Inflammatory macrophage treated with lipopolysaccharide for 1 hour (primary cell): Measurements from ENCODE around the gene HBEGF.
"Not testable (repeated sequence)": the region's sequence is repeated elsewhere in the genome, so short reads cannot be mapped to it uniquely, and the experiment has no call there.

Source experiments
- DNase-seq, 2 donors: peaks; one replicate each; pipeline ENCODE4 v3.0.0-alpha.2; 2020 to 2022

The HBEGF gene

GRCh38 chr5:140360681-140361479 is 14.5 kb upstream of the HBEGF start:
- DNase-seq: no peak

DNA sequence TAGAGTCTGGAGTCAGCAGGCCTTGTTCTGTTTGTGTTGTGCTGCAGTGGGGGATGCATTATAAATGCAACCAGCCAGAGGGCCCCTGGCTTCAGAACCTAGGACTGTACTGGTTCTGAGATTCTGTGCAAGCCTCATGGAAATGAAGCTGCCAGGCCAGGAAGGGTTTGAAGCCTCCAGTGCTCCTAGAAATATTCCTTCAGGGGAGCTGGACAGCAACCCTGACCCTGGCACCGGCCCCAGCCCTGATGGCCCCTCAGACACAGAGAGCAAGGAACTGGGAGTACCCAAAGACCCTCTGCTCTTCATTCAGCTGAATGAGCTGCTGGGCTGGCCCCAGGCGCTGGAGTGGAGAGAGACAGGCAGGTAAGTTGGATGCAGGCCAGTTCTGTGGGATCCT is 13.7 kb upstream of the HBEGF start, which contains the start of gene SLC4A9:
SLC4A9 (plus strand) TSS at position 94 of the 400 bp plus-strand sequence; CDS start at position 137, 43 bp downstream.
- DNase-seq: no peak

- DNase-seq: no peak
These were observed 12.4 kb upstream of the HBEGF start for GRCh38 chr5:140358738-140359310.

GRCh38 chr5:140357726-140358093 is 11.3 kb upstream of the HBEGF start:
- DNase-seq: peak; percentile 65 to 91

GRCh38 chr5:140356853-140357725 is 10.7 kb upstream of the HBEGF start:
- peak; percentile 22 to 40 for DNase-seq

- no peak for DNase-seq
These were observed 9.1 kb upstream of the HBEGF start for GRCh38 chr5:140355546-140355945.

GRCh38 chr5:140351609-140352334 is 5.4 kb upstream of the HBEGF start:
- peak; percentile 63 to 99 for DNase-seq

GRCh38 chr5:140349244-140349643 is 2.8 kb upstream of the HBEGF start:
- DNase-seq: no peak

DNA sequence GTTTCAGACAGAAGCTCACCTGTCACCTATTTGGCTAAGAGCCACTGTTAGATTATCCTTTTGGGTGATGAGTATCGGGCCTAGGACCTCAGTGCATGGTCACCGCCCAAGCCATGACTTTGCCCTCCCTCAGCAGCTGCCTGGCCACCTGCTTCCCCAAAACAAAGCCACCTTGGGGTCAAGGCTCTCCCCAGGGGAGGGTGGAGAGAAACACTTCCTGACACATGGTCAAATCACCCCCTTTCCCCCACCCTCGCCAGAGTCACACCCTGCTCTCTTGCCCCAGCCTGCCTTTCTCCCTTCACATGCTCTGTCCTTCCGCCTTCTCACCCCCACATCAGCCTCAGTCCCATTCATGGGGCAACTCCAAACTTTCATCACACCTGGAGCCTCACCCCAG is 1.7 kb upstream of the HBEGF start:
- DNase-seq: peak; percentile 24 to 48

DNA sequence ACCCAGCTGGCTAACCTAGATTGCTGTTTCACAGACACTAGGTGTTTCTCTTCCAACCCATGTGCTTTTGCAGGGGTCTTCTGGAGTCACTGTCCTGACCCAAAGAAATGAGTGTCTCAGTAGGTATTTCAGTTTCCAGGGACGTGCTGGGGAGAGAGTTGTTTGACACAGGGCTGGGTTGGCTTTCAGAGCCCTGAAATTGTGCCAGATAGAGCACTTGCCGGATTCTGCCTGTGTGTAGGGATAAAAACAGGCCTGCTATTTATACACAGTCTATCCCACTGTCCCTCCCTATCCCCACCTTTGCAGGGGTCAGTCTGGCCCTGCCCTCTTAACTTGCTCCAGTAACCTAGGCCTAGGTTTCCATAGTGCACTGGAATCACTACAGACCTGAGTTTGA is 957 bp upstream of the HBEGF start:
- no peak for DNase-seq

GRCh38 chr5:140345919-140346347 is 470 bp downstream of the HBEGF start:
- DNase-seq: peak in 1 of 2 donors; percentile 23

- DNase-seq: no peak
These were observed 1.6 kb downstream of the HBEGF start for GRCh38 chr5:140344683-140345423.

GRCh38 chr5:140343849-140344248 is 2.6 kb downstream of the HBEGF start:
- not testable (repeated sequence) for DNase-seq

- no peak for DNase-seq
These were observed 3.5 kb downstream of the HBEGF start for GRCh38 chr5:140342896-140343295.

- DNase-seq: peak; percentile 64 to 75
These were observed 4.1 kb downstream of the HBEGF start for GRCh38 chr5:140342287-140342686.

DNA sequence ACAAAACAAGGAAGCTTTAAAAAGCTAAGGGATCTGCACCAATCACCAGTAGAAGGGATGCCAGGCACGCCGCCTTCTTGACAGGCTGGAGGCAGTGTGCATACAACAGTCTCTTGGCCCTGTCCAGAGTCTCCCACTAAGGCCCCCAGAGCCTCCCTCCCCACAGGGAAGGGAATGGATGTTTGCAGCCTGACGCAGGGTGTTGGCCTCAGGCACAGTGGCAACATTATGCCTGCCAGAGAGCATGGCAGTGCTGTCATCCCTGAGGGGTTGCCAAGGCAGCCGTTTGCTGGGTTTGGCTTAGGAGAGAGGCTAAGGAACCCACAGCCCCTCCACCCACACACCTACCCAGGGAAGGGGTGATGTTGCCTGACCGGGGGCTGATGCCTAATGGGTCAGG is 4.8 kb downstream of the HBEGF start:
- DNase-seq: no peak

DNA sequence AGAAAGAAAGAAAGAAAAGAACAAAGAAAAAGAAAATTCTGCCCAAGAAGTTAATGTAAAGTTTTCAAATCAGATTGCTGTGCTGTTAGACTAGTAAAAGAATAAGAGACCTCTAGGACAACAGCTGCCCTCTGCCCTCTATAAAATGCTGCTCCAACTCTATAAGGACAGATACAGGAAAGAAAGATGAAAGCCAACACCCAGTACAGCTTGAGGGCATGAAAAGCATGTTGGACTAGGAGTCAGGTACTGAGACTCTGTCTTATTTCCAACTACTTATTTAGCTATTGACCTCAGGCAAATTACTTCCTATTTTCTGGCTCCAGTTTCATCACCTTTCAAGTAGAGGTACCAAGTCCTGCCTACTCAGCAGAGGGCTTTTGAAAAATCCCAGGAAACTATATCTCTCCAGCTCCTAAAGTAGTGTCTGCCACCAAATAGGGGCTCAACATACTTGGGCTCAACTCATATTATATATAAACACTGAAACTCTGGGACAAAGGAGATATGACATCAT is 5.7 kb downstream of the HBEGF start:
- DNase-seq: no peak

GRCh38 chr5:140339636-140340035 is 6.8 kb downstream of the HBEGF start:
- no peak for DNase-seq

DNA sequence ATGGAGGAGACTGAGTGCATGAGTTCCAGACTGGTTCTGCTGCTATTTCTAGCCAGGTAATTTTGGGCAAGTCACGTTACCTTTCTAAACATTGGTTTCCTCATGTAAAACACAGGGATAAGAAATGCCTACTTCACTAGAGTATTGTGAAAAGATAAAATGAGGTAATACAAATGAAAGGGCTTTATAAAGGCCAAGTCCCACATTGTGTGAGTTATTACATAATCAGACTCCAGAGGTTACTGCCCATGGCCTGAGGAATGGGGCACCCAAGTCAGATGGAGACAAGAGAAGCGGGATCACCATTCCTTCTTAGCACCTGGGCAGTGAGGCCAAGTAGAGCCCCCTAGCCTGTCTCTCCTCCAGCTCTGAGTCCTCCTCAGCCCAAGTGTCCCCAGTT is 7.5 kb downstream of the HBEGF start:
- DNase-seq: peak in 1 of 2 donors; percentile 55

- DNase-seq: no peak
These were observed 8.1 kb downstream of the HBEGF start for GRCh38 chr5:140338336-140338735.

- no peak for DNase-seq
These were observed 8.5 kb downstream of the HBEGF start for GRCh38 chr5:140337880-140338279.

DNA sequence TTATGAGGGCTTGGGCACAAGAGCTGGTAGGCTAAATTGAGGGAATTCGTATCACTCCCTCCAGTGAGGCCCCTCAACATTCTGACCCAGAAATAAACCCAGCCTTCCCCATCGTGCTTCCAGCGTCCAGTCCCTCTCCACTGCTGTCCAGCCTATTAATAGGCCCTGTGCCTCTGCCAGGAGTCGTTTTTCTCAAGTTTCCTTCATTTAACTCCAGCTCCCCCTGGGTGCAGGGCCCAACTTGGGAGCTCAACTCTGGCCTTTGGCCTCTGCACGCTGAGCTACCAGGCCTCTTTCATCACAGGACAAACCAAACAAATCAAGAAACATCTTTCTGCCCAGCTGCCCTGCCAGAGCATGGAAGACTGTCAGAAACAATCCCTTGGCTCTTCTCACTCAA is 10.0 kb downstream of the HBEGF start:
- no peak for DNase-seq
